NCI-H82 treated with DMSO at 0.1 percent for 48 hours (cell line): ENCODE data around the gene BAHCC1.
"Not testable (repeated sequence)": the region's sequence is repeated elsewhere in the genome, so short reads cannot be mapped to it uniquely, and the experiment has no call there.

Source experiments
- DNase-seq: peaks from one replicate; lab custom pipeline; 2025; ENCODE audit not compliant: unreplicated experiment; lab: John Stamatoyannopoulos, UW

Gene BAHCC1

GRCh38 chr17:81425716-81426392 lies 30.6 kb downstream of the BAHCC1 start:
- DNase-seq = not testable (repeated sequence)

- no peak for DNase-seq
Observed at GRCh38 chr17:81426393-81427172, 31.3 kb downstream of the BAHCC1 start.

GRCh38 chr17:81427173-81428120 lies 32.2 kb downstream of the BAHCC1 start:
- no peak for DNase-seq

DNA sequence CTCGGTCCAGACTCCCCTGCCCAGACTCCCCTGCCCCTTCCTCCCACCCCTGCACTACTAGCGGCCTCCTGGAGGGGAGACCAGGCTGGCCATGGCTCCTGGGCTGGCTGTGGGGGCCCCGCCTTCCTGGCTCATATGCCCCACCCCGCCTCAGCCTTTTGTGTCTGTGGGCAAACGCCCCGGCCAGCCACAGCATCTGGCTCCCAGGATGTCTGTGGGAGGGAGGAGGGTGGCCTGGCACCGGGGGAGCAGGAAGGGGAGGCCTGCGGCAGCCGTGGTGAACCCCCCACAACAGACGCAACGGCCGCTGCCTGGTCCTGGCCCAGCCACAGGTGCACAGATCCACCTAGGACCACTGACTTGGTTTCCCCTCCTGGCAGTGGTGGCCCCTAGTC lies 32.9 kb downstream of the BAHCC1 start:
- no peak for DNase-seq

DNA sequence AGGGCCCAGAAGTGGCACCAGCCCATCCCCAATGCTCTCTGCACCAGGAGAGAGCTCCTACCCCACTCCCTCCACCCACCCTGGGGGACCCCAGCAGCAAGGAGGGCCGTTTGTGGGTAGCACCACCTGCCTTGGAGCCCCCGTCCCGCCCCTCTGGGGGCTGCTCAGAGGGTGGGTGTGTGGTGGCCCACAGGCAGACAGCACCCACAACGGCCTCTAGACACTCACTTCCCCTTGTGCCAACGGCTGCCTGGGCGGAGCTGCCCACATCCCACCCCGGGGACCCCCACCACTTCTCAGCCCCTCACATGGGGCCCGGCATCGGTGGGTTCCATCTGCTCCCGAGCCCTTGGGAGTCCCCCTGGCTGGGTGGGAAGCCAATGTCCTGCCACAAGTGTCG lies 33.3 kb downstream of the BAHCC1 start:
- no peak for DNase-seq

DNA sequence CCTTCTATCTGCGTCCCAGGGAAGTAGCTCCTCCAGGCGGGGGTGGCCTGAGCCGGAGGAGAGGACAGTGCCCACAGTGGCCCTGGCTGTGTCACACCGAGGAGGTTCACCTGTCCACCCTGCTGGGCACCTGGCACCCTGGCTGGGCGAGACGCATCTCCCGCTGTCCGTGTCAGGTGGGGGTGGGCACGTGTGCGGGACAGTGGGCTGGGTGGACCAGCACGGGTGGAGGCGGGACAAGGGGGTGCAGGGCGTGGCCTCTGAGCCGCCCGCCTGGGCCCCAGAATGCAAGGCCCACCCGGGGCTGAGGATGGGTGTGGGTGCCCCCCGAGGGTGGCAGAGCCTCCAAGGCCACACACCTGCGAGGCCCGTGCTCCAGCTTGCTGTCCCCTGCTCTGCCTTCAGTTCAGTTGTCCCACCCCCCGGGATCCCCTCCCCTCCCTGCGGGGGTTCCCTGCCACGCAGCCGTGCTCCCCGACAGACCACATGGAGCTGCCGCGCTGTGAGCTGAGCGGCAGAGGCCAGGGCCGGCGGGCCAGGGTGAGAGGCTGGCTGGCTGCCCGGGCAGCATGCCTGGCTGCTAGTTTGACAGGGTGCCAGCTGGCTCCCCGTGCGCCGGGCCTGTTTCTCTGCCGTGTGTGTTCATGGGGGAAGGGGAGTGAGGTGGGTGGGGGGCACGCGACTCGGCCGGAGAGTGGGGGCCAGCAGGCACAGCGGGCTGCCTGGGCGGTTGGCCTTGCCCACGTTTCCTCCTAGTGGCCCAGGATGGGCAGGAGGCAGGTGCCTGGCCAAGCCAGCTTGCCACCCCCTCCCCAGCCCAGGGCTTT lies 33.9 kb downstream of the BAHCC1 start:
- no peak for DNase-seq

DNA sequence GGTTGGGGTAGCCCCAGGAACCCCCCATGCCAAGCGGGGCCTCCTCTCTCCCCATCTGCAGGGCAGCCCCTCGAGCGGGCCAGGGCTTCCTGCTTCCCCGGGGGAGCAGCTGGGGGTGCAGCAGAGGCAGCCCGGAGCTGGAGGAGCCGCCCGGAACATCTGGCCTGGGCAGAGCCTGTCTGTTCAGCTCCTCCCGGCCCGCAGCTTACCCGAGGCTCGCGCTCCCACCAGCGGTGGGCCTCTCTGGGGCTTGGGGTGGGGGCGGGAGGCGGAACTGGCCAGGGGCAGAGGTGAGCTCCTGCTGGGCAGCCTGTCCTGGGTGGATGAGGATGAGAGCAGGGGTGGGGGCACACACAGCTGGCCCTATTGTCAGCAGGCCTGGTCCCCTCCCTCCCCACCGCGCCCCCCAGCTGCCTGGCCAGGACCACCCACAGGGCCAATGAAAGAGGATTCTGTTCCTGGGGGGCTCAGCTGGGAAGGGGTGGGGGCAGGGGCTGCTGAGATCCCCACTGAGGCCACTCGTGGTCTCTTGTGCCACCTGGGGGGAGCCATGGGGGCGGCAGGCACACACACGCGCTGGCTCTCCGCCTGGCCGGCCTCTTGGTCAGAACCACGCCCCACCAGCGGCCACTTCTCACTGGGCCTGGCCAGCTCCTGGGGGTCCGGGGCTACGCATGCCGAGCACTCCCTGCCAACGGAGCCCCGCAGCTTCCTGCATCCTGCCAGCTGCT lies 34.7 kb downstream of the BAHCC1 start:
- DNase-seq = no peak

- DNase-seq = no peak
Observed at GRCh38 chr17:81431545-81432482, 36.6 kb downstream of the BAHCC1 start.

DNA sequence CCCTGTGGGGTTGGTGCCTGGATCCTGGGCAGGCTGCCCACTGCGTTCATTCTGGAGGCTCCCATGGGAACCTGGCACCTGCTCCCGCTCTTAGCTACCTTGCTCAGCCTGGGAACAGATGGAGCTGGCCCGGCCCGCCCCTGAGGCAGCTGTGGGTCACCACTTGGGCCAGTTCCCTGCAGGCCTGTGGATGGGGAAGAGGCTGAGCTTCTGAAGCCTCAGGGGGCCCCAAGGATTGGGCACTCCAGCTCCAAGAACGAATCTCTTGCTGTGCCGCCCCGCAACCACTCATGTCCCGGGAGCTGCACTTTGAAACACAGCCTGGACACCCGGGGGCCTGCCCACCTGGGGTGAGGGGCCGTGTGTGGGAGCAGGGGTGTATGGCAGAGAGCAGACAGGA lies 37.7 kb downstream of the BAHCC1 start:
- no peak for DNase-seq

DNA sequence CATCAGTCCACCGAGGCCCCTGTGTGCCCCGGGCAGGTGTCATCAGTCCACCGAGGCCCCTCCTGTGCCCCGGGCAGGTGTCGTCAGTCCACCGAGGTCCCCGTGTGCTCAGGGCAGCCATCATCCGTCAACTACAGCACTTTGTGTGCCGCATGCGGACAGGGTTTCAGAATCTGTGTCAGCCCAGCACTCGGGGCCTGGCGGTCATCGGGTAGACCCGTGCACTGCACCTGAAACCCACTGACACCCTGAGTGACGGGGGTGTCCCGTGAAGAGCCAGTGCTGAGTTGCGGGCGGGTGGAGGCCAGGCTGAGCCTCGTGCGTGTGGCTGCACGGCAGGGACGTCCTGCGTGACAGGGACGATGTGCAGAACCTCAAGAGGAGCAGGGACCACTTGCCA lies 38.4 kb downstream of the BAHCC1 start:
- DNase-seq = no peak

DNA sequence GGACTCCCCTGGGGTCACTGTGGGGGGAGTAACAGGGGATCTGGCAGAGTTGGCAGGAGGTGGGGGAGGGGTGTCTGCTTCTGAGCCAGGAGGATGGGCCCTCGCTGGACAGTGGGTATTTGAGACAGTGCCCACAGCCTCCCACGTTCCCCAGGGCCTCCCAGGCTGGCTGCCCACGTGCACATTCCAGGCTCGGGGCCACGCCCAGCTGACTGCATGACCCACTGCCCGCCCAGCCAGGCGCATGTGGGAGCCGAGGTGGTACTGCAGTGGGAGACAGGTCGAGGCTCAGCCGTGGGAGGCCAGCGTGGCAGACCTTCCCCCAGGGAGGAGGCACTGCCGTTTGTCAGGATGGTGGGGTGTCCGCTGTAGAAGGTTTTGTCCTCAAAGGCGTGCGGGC lies 38.8 kb downstream of the BAHCC1 start:
- no peak for DNase-seq

- DNase-seq = no peak
Observed at GRCh38 chr17:81434681-81435417, 39.6 kb downstream of the BAHCC1 start.

- no peak for DNase-seq
Observed at GRCh38 chr17:81435652-81436293, 40.5 kb downstream of the BAHCC1 start.

DNA sequence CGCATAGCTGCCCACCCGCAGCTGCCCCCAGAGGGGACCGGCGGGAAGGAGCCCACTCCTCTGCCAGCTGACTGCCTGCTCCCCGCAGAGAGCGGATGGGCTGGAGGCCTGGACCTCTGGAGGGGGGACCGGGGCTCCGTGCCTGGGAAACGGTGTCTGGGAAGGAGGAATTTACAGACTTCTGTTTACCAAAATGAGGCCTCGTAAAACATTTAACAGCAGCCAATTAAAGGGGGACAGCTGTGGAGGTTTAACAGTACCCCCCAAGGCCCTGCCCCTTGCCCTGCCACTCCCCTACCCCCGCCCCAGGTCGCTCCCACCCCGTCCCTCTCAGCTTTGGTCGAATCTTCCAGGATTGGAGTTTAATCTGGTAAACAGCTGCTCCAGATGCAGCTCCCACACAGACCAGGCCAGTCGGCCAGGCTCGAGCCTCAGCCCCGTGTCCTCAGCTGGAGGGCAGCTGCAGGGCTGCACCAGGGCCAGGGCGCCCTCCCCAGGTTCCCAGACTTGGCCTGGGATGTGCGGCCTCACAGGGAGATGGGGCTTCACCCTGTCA lies 41.1 kb downstream of the BAHCC1 start:
- DNase-seq = no peak

GRCh38 chr17:81437191-81437651 lies 42.0 kb downstream of the BAHCC1 start:
- DNase-seq = no peak

DNA sequence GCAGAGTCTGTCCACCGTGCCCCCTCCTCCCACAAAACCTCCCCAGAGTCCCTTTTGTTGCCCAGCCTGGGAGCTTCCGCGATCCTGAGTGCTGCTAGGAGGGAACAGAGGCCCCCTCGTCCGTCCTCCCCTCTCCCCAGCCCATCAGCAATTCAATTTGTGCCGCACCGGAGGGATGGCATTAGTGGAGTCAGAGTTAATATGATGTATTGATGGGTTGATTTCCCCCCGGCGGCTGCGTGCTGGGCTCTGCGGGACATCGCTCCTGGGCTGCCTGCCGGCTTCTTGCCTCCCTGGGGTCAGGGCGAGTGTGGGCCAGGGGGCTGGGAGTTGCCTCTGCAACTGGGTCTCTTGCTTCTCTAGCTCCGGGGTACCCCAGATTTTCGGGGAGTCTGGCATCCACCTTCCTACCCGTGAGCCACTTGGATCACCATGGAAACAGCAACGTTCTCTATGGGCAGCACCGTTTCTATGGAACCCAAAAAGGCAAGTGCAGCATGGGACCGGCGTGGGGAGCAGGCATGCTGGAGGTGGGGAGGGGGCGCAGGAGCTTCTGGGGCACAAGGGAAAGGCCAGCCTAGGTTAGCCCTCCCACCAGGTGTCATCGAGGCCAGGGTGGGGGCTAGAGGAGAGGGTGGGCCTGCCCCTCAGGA lies 42.9 kb downstream of the BAHCC1 start:
- no peak for DNase-seq

DNA sequence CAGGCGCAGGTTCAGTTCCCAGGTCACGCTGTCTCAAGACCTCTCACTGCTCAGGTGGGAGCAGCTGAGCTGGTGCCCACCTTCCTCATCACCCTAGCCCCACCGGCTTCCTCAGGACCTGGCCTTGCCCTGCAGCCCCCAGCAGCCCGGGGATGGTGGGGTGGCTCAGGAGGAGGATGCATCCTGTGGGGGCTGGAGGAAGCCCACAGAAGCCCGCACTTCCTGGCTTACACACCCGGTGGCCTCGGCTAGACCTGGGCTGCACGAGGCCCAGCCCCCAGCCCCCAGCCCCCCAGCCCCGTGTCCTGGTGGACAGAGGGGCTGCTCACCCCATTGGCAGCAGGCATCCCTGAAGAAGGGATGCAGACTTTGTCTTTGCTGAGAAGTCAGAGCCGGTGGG lies 43.4 kb downstream of the BAHCC1 start:
- no peak for DNase-seq
